ENCODE measurements around the gene SUPT3H.

- TF ChIP-seq ZNF274 (IDR thresholded peaks at IDR 0.05; ENCODE audit: low read depth, low read length): no peak
- TF ChIP-seq SUZ12 (IDR thresholded peaks at IDR 0.05; ENCODE audit: extremely low read depth, insufficient read depth, insufficient read length): no peak
- no peak for TF ChIP-seq YY1 (IDR thresholded peaks at IDR 0.05; ENCODE audit: insufficient read depth, insufficient read length)
These were observed 43.4 kb upstream of the SUPT3H start for GRCh38 chr6:45420909-45421708.
